ENCODE data around the gene SUFU.

GRCh38 chr10:102508506-102508905 is 4.7 kb downstream of the SUFU start:
- TF ChIP-seq CTCF (IDR thresholded peaks at IDR 0.05) (no peak), POLR2A (IDR thresholded peaks at IDR 0.05) (no peak)

Measured in Peyer's patch (tissue), 4 donors.